ENCODE results near the gene RAB12. TPM values are rescaled to one million over a fixed set of nuclear protein-coding genes. Genes with fewer than 3 reads are reported as not detected.

RAB12 gene
- total RNA-seq, 1 experiment from 2014 or later: 51.3 TPM

GRCh38 chr18:8669571-8669970 lies 60.3 kb downstream of the RAB12 start:
- no peak overlapping the region; a peak in 1 of 5 replicates for H3K4me3 Mint-ChIP-seq
- no peak overlapping the region for H3K56ac ChIP-seq (ENCODE audit: insufficient read length, low read depth, low read length)
- peaks cover 15 to 25% of the 10 kb centered on the region in 2 experiments for H3K4me1 Mint-ChIP-seq

More at GRCh38 chr18:8669571-8669970, 60.3 kb downstream of the RAB12 start:
- no peak overlapping the region for H4K91ac ChIP-seq (ENCODE audit: insufficient read length, low read depth, low read length)
- H3K4me1 ChIP-seq (ENCODE audit: insufficient read depth, low read length): no peaks in the 10 kb centered on the region
- H4K5ac ChIP-seq (ENCODE audit: insufficient read length, low read depth, low read length): no peak overlapping the region
- no peaks in the 10 kb centered on the region for H4K20me1 ChIP-seq (ENCODE audit: control insufficient read depth, insufficient read depth, insufficient read length)
- H3K18ac ChIP-seq (ENCODE audit: insufficient read length, low read depth, low read length): no peak overlapping the region
- H3K27me3 ChIP-seq (ENCODE audit: insufficient read depth, low read length): no peaks in the 10 kb centered on the region
- no peak overlapping the region for H3K4me2 ChIP-seq (ENCODE audit: insufficient read depth, insufficient read length, low read length)
- H2BK5ac ChIP-seq (ENCODE audit: insufficient read length, low read length): no peak overlapping the region
- H2BK12ac ChIP-seq (ENCODE audit: insufficient read length, low read depth, low read length): no peak overlapping the region
- H3K14ac ChIP-seq (ENCODE audit: insufficient read depth, low read length): no peak overlapping the region
- no peak overlapping the region for H3K4ac ChIP-seq (ENCODE audit: low read depth, low read length)
- H3K9ac ChIP-seq (ENCODE audit: extremely low read depth, insufficient read length, low read length): no peak overlapping the region
- no peak overlapping the region for H3K27ac ChIP-seq (ENCODE audit: insufficient read length, low read depth, low read length)
- no peak overlapping the region for H3K23ac ChIP-seq (ENCODE audit: insufficient read length, low read depth, low read length)
- no peak overlapping the region for H3K27ac Mint-ChIP-seq
- H3K27me3 Mint-ChIP-seq (ENCODE audit: low read depth): no peaks in the 10 kb centered on the region
- H3K9me3 ChIP-seq (ENCODE audit: control insufficient read depth, low read depth, low read length): no peaks in the 10 kb centered on the region
- no peak for DNase-seq
- no CpG with 5 or more reads among the region's 4 CpGs for WGBS (ENCODE audit: extremely low coverage, insufficient read length, low lambda C conversion rate)
- peaks cover 0 to 7% of the 10 kb centered on the region in 2 experiments; a peak in 2 of 5 replicates for H3K9me3 Mint-ChIP-seq
- no peaks in the 10 kb centered on the region for H3K23me2 ChIP-seq (ENCODE audit: insufficient read length, low read depth, low read length, poor library complexity, severe bottlenecking)
- H2BK15ac ChIP-seq (ENCODE audit: low read depth, low read length): no peak overlapping the region
- H3K79me1 ChIP-seq (ENCODE audit: insufficient read depth, low read depth, low read length, poor library complexity, severe bottlenecking): no peaks in the 10 kb centered on the region
- H2AK5ac ChIP-seq (ENCODE audit: insufficient read length, low read length): no peak overlapping the region
- H3T11ph ChIP-seq (ENCODE audit: low read length): no peak overlapping the region
- no peak overlapping the region for H2BK120ac ChIP-seq (ENCODE audit: low read depth, low read length, poor library complexity, severe bottlenecking)
- peaks cover 0 to 8% (median 2%) of the 10 kb centered on the region in 3 experiments; a peak in 4 of 7 replicates for H3K36me3 Mint-ChIP-seq (ENCODE audit: insufficient read depth in 1 of 3, low read depth in 3 of 3)
- H3K79me2 ChIP-seq (ENCODE audit: insufficient read depth, low read length): no peaks in the 10 kb centered on the region
- no peak overlapping the region for H2BK20ac ChIP-seq (ENCODE audit: low read depth, low read length, poor library complexity, severe bottlenecking)
- no peak overlapping the region for H4K8ac ChIP-seq (replicated peaks; ENCODE audit: insufficient read length, low read depth, low read length)
- TF ChIP-seq CTCF (conservative IDR thresholded peaks at IDR 0.05): no peak
- no peak overlapping the region for H2AFZ ChIP-seq (ENCODE audit: low read length)
